CD4-positive, alpha-beta T cell treated with Interleukin-17A for 4 hours (primary cell): ENCODE results near the gene AP1S2.

Experiments
- DNase-seq: peaks from one replicate; pipeline ENCODE4 v3.0.0-alpha.2; 2020; ENCODE audit warnings: mixed read lengths

AP1S2 gene

GRCh38 chrX:15804563-15804962 lies 50.0 kb downstream of the AP1S2 start:
- no peak for DNase-seq

- no peak for DNase-seq
Measured at GRCh38 chrX:15797707-15798106, 56.9 kb downstream of the AP1S2 start.

- no peak for DNase-seq
Measured at GRCh38 chrX:15790769-15791290, 63.8 kb downstream of the AP1S2 start.

- DNase-seq, result peak; percentile 94
Measured at GRCh38 chrX:15789979-15790768, 64.4 kb downstream of the AP1S2 start, which contains the start of gene ZRSR2. ZRSR2 (plus strand) TSS chrX:15790484; CDS start chrX:15790496, 12 bp downstream.

DNA sequence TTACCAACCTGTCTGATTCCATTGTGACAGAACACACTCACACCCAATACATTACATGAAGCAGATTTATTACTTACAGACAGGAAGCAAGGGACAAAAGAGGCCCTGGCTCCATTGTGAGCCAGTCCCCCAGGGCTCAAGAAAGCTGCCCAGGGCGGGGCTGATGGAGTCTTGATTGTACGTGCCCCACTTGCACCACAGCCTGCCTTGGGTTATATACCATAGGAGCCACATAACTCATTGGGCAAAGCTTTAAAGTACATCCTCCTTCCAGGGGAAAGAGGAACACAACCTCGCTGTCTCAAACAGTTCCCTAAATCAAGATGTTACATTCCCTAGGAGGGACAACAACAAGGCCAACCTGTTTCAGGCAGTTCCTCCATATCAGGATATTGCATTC lies 67.7 kb downstream of the AP1S2 start:
- no peak for DNase-seq

DNA sequence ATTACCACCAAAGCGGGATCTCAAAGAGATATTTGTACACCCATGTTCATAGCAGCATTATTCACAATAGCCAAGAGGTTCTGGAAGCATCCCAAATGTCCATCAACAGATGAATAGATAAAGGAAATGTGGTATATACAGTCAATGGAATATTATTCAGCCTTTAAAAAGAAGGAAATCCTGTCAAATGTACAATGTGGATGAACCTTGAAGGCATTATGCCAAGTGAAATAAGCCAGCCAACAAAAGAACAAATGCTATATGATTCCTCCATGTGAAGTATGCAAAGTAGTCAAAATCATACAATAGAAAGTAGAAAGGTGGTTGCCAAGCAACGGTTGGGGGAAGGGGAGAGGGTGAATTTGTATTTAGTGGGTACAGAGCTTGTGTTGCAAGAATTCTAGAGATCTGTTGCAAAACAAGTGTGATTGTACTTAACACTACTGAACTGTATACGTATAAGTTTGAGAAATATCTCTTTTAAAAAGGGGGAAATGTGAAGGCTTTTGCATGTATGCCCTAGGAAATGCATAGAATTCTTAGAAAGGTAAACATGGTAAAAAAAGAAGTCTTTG lies 69.3 kb downstream of the AP1S2 start:
- DNase-seq, result no peak

DNA sequence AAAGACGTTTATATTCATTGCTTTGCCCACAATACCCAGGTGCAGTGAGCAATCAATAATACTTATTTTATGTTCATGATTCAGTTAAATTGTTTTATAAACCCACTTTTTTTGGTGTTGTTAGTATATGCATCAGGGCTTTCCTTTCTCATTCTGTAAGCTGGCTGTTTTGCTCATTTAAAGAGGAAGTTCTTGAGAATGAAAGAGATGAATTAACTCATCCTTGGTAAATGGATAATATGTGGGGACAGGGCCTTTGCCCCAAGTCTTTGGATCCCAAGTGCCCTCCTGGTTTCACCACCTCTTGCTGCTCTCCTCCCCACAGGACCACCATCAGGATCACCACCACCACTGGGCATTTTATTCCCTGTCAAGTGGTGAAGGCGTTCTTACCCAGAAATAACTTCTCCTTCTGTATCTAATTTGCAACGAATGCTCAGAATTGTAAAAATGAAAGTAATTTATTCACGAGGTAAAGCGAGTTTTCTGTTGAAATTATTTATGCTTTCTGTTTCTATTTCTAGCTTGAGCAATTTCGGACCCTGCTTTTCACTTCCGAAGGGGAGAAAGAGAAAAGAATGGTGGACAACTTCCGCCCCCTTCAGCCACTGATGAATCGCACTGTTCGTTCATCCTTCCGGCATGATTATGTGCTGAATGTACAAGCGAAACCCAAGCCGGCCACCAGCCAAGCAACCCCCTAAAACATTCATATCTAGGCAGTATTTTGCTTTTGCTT lies 72.5 kb downstream of the AP1S2 start:
- peak; percentile 32 for DNase-seq
